Upper lobe of left lung (tissue), 4 donors: ENCODE measurements around the gene LINC00632.

Experiments
- CTCF ChIP-seq, 6 experiments: fragments of 450-650 bp in 4 of 6; fragments of 200-600 bp in 2 of 6; sonication (generic) in 2 of 6; IDR thresholded peaks; one replicate each; pipeline ENCODE4 v1.5.1; 2016 to 2019; ENCODE audit warnings: antibody characterized with exemption in 6 of 6
- POLR2A ChIP-seq, 4 donors: fragments of 450-650 bp; IDR thresholded peaks; one replicate each; pipeline ENCODE4 v1.5.1; 2016 to 2017; ENCODE audit warnings: antibody characterized with exemption in 4 of 4, mild to moderate bottlenecking in 2 of 4

- TF ChIP-seq CTCF (IDR thresholded peaks at IDR 0.05) = no peak
- no peak for TF ChIP-seq POLR2A (IDR thresholded peaks at IDR 0.05)
Measured at GRCh38 chrX:140711894-140712293, 2.3 kb downstream of the LINC00632 start.
